ENCODE data around the gene KRTAP5-10.

DNA sequence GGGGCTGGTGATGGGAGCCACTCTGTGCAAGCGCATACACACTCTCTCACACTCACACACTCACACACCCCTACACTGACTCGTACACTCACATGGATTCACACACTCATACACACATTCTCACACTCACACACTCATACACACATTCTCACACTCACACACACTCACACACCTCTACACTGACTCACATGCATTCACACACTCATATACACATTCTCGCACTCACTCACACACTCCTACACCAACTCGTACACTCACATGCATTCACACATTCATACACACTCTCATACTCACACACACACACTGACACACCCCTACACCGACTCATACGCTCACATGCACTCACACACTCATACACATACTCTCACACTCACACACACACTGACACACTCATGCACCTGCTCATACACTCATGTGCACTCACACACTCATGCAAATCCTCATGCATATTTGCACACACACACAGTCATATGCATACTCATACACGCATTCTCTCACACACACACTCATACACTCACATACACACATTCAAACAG is 12.2 kb downstream of the KRTAP5-10 start:
- no peak for TF ChIP-seq CTCF (IDR thresholded peaks at IDR 0.05)
- TF ChIP-seq POLR2A (IDR thresholded peaks at IDR 0.05): no peak
